ENCODE data around the gene ADD3. TPM values are rescaled to one million over a fixed set of nuclear protein-coding genes. Genes with fewer than 3 reads are reported as not detected.

Gene ADD3
- total and polyA plus RNA-seq, 2 experiments from 2014 or later: 133 to 1,101 TPM

DNA sequence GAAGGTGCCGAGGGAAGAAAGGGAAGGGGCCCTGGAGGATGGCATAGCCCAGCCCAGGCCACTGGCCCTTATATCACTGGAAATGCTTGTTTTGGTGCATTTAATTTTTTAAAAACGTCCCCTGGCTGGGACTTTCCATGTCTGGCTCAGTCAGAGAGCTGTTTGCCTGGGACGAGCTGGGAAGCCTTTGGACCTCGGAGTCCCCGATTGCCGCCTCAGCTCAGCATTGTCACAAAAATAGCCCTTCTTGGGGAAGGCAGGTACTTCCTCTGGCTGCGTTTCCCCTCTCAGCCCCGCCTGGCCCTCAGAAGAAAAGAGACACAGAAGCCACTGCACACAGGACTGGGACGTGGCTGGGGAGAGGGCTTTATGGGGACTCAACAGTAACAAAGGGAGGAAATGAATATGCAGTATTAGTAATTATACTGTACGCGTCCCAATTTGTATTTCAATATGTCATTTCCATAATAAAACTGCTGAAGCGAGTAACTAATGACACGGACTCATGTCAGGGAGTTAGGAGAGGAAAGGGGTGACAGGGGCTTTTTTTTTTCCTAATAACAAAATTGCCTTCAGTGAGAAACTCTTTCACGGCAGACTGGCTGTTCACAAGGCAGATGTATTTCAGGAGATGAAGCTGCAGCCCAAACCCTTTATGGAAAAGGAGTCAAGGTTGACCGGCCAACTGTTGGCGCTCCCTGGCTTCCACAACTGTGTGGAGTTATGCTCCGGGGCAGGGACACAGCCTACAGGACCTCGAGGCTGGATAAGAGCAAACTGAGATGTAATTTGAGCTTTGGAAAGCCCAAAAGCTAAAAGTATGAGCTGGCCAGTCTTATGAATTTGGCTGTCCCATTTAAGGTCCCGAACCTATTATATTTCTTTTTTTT, 168.6 kb downstream of the ADD3 start:
- H3K27ac ChIP-seq: no peak overlapping the region

DNA sequence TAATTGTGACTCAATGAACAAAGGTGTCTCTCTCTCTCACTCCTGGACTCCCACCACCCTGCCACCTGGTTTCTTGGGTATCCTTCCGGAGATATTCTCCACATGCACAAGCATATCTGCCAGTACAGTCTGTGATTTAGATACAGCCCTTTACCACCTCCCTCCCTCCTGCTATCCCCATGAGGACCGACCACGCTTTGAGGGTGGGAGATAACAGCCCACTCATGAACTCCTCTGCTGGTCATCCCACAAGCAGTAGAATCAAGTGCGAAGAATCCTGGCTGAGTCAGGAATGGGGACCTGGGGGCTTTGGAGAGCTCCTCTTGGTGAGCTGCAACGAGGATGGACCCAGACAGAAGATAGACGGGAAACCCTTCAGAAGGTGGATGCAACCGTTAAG, 171.4 kb downstream of the ADD3 start:
- H3K27me3 ChIP-seq (replicated peaks; ENCODE audit: insufficient read depth): no peaks in the 10 kb centered on the region
- WGBS, 2 experiments (ENCODE audit: low coverage in 1 of 2, low lambda C conversion rate in 2 of 2, missing lambda C conversion rate in 2 of 2): 86 to 88% methylated on average over 7 of the region's 7 CpGs

More for the DNA sequence above, 168.6 kb downstream of the ADD3 start:
- no peak for DNase-seq
- no peaks in the 10 kb centered on the region for H3K9me3 ChIP-seq (ENCODE audit: low read depth)
- no peak overlapping the region for H3K9ac ChIP-seq
- no peaks in the 10 kb centered on the region for H3K79me2 ChIP-seq (ENCODE audit: insufficient read depth)
- no peaks in the 10 kb centered on the region for H3K9me2 ChIP-seq (ENCODE audit: insufficient read depth)
- no peak overlapping the region for H3K4me3 ChIP-seq
- 43 to 46% methylated on average over 19 of the region's 19 CpGs for WGBS, 2 experiments (ENCODE audit: low coverage in 1 of 2, low lambda C conversion rate in 2 of 2, missing lambda C conversion rate in 2 of 2)
- no peaks in the 10 kb centered on the region for H4K20me1 ChIP-seq (ENCODE audit: insufficient read depth)
- no peak for TF ChIP-seq EZH2 (IDR thresholded peaks at IDR 0.05; ENCODE audit: insufficient read depth, poor library complexity, severe bottlenecking)
- TF ChIP-seq EZH2phosphoT487 (IDR thresholded peaks at IDR 0.05; ENCODE audit: insufficient read depth, low read depth): no peak
- no peaks in the 10 kb centered on the region for H3K36me3 ChIP-seq (ENCODE audit: low read depth)
- no peaks in the 10 kb centered on the region for H3F3A ChIP-seq (ENCODE audit: insufficient read depth)
- no peaks in the 10 kb centered on the region for H3K4me1 ChIP-seq (ENCODE audit: insufficient read depth)
- in situ Hi-C loops (cut with MboI): no loop called here
- H3K4me2 ChIP-seq (ENCODE audit: unreplicated experiment): no peak overlapping the region
- 0 out of 2 replicates have a peak, but pooled peaks cover 4% of the 10 kb centered on the region for H3K27me3 ChIP-seq (replicated peaks; ENCODE audit: insufficient read depth)
- H2AFZ ChIP-seq: no peak overlapping the region

DNA sequence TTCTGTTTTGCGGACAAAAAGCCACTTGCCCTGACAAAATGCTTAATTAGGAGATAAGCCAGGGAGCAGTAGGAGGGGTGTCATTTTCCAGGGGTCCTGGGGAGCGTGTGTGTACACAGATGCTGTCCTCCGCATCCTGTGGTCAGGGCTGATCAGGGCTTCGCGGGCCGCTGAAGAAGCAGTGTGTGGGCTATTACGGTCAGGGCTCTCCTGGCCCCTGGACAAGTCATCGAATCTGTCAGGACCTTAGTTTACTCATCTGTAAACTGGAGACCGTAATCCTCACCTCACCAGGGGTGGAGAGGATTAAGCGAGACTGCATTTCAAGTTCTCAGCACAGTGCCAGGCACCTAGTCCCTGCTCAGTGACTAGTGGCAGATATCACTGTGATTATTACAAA, 173.7 kb downstream of the ADD3 start:
- H3K9me3 ChIP-seq (ENCODE audit: low read depth): no peaks in the 10 kb centered on the region
- no peaks in the 10 kb centered on the region for H3F3A ChIP-seq (ENCODE audit: insufficient read depth)
- 77 to 84% methylated on average over 10 of the region's 10 CpGs for WGBS, 2 experiments (ENCODE audit: low coverage in 1 of 2, low lambda C conversion rate in 2 of 2, missing lambda C conversion rate in 2 of 2)
- no peak overlapping the region for H3K4me3 ChIP-seq
- no peaks in the 10 kb centered on the region for H3K9me2 ChIP-seq (ENCODE audit: insufficient read depth)
- no peaks in the 10 kb centered on the region for H4K20me1 ChIP-seq (ENCODE audit: insufficient read depth)
- no peak overlapping the region for H3K4me2 ChIP-seq (ENCODE audit: unreplicated experiment)
- H3K79me2 ChIP-seq (ENCODE audit: insufficient read depth): no peaks in the 10 kb centered on the region
- no peak overlapping the region for H3K27ac ChIP-seq
- DNase-seq: no peak
- in situ Hi-C loops (cut with MboI): no loop called here
- H3K36me3 ChIP-seq (ENCODE audit: low read depth): no peaks in the 10 kb centered on the region
- no peak for TF ChIP-seq EZH2phosphoT487 (IDR thresholded peaks at IDR 0.05; ENCODE audit: insufficient read depth, low read depth)
- no peak for TF ChIP-seq EZH2 (IDR thresholded peaks at IDR 0.05; ENCODE audit: insufficient read depth, poor library complexity, severe bottlenecking)
- H3K4me1 ChIP-seq (ENCODE audit: insufficient read depth): no peaks in the 10 kb centered on the region
- no peak overlapping the region for H2AFZ ChIP-seq
- no peaks in the 10 kb centered on the region for H3K27me3 ChIP-seq (replicated peaks; ENCODE audit: insufficient read depth)
- H3K9ac ChIP-seq: no peak overlapping the region

More for the DNA sequence above, 171.4 kb downstream of the ADD3 start:
- Histone ChIP-seq H3K9me2 (ENCODE audit: insufficient read depth) (no peaks in the 10 kb centered on the region), H3K27ac (no peak overlapping the region), H2AFZ (no peak overlapping the region), H3K79me2 (ENCODE audit: insufficient read depth) (no peaks in the 10 kb centered on the region), H3K4me2 (ENCODE audit: unreplicated experiment) (no peak overlapping the region), H3K4me1 (ENCODE audit: insufficient read depth) (no peaks in the 10 kb centered on the region), H3K36me3 (ENCODE audit: low read depth) (no peaks in the 10 kb centered on the region), H3F3A (ENCODE audit: insufficient read depth) (no peaks in the 10 kb centered on the region), H3K9me3 (ENCODE audit: low read depth) (no peaks in the 10 kb centered on the region), H3K4me3 (no peak overlapping the region), H3K9ac (no peak overlapping the region), H4K20me1 (ENCODE audit: insufficient read depth) (no peaks in the 10 kb centered on the region)
- in situ Hi-C loops (cut with MboI): no loop called here
- no peak for DNase-seq
- TF ChIP-seq EZH2 (IDR thresholded peaks at IDR 0.05; ENCODE audit: insufficient read depth, poor library complexity, severe bottlenecking): no peak
- no peak for TF ChIP-seq EZH2phosphoT487 (IDR thresholded peaks at IDR 0.05; ENCODE audit: insufficient read depth, low read depth)

DNA sequence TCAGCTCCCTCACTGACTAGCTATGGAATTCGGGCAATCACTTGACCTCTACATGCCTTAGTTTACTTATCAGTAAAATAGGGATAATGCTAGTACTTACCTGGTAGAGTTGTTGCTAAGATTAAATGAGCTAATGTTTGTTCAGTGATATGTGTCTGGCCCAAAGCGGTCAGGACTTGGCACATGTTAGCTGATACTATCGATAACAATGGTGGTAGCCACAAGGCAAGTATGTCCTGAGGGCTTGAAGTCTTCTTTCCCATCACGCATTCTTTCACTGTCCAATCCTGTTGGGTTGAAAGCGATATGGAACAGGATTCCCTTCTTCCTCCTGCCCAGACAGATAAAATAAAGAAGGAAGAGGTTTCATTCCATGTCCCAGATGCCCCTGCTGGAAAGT, 174.1 kb downstream of the ADD3 start:
- Histone ChIP-seq H3K9me2 (ENCODE audit: insufficient read depth) (no peaks in the 10 kb centered on the region), H3K4me2 (ENCODE audit: unreplicated experiment) (no peak overlapping the region), H3K9ac (no peak overlapping the region), H2AFZ (no peak overlapping the region), H4K20me1 (ENCODE audit: insufficient read depth) (no peaks in the 10 kb centered on the region), H3K4me3 (no peak overlapping the region), H3K79me2 (ENCODE audit: insufficient read depth) (no peaks in the 10 kb centered on the region), H3K27me3 (replicated peaks; ENCODE audit: insufficient read depth) (no peaks in the 10 kb centered on the region), H3K9me3 (ENCODE audit: low read depth) (no peaks in the 10 kb centered on the region), H3F3A (ENCODE audit: insufficient read depth) (no peaks in the 10 kb centered on the region), H3K36me3 (ENCODE audit: low read depth) (no peaks in the 10 kb centered on the region), H3K4me1 (ENCODE audit: insufficient read depth) (no peaks in the 10 kb centered on the region), H3K27ac (no peak overlapping the region)
- WGBS, 2 experiments (ENCODE audit: low coverage in 1 of 2, low lambda C conversion rate in 2 of 2, missing lambda C conversion rate in 2 of 2): 75 to 77% methylated on average over 5 of the region's 5 CpGs
- no peak for DNase-seq
- TF ChIP-seq EZH2phosphoT487 (IDR thresholded peaks at IDR 0.05; ENCODE audit: insufficient read depth, low read depth): no peak
- no peak for TF ChIP-seq EZH2 (IDR thresholded peaks at IDR 0.05; ENCODE audit: insufficient read depth, poor library complexity, severe bottlenecking)
- in situ Hi-C loops (cut with MboI): no loop called here

All from GM23248 (cell line).